HG03196 (cell line): ENCODE data around the gene CD8B2.
"Not testable (repeated sequence)": the region's sequence is repeated elsewhere in the genome, so short reads cannot be mapped to it uniquely, and the experiment has no call there.

Experiments
- ATAC-seq: cut with Tn5 transposase; IDR thresholded peaks from one replicate; pipeline ENCODE4 v1.9.1; 2021; ENCODE audit not compliant: unreplicated experiment

The CD8B2 gene

GRCh38 chr2:106486551-106487385 lies at the start of gene CD8B2:
Gene CD8B2, plus strand, starts transcription at chr2:106487364. Its CDS starts 63 bp downstream, at chr2:106487427.
- not testable (repeated sequence) for ATAC-seq

GRCh38 chr2:106461882-106462281 lies 25.3 kb upstream of the CD8B2 start:
- not testable (repeated sequence) for ATAC-seq

- not testable (repeated sequence) for ATAC-seq
Measured at GRCh38 chr2:106467516-106467915, 19.6 kb upstream of the CD8B2 start.

- ATAC-seq, result not testable (repeated sequence)
Measured at GRCh38 chr2:106468107-106468506, 19.1 kb upstream of the CD8B2 start, which contains the start of gene RGPD3. Gene RGPD3, minus strand, starts transcription at chr2:106468413. Its CDS starts 125 bp downstream, at chr2:106468288.

- not testable (repeated sequence) for ATAC-seq
Measured at GRCh38 chr2:106470658-106471057, 16.5 kb upstream of the CD8B2 start.

- ATAC-seq, result not testable (repeated sequence)
Measured at GRCh38 chr2:106477647-106478046, 9.5 kb upstream of the CD8B2 start.

GRCh38 chr2:106479563-106479962 lies 7.6 kb upstream of the CD8B2 start:
- not testable (repeated sequence) for ATAC-seq

GRCh38 chr2:106487386-106488191 lies 425 bp downstream of the CD8B2 start:
- ATAC-seq, result not testable (repeated sequence)

- ATAC-seq, result not testable (repeated sequence)
Measured at GRCh38 chr2:106489701-106490100, 2.5 kb downstream of the CD8B2 start.

- ATAC-seq, result not testable (repeated sequence)
Measured at GRCh38 chr2:106492399-106492798, 5.2 kb downstream of the CD8B2 start.

GRCh38 chr2:106492913-106493312 lies 5.7 kb downstream of the CD8B2 start:
- not testable (repeated sequence) for ATAC-seq

GRCh38 chr2:106498549-106498948 lies 11.4 kb downstream of the CD8B2 start:
- ATAC-seq, result not testable (repeated sequence)

- not testable (repeated sequence) for ATAC-seq
Measured at GRCh38 chr2:106500350-106500749, 13.2 kb downstream of the CD8B2 start.

- ATAC-seq, result not testable (repeated sequence)
Measured at GRCh38 chr2:106502351-106502750, 15.2 kb downstream of the CD8B2 start.

GRCh38 chr2:106504192-106504591 lies 17.0 kb downstream of the CD8B2 start:
- not testable (repeated sequence) for ATAC-seq

- ATAC-seq, result not testable (repeated sequence)
Measured at GRCh38 chr2:106504787-106505186, 17.6 kb downstream of the CD8B2 start.

- not testable (repeated sequence) for ATAC-seq
Measured at GRCh38 chr2:106506002-106506687, 19.0 kb downstream of the CD8B2 start.

- not testable (repeated sequence) for ATAC-seq
Measured at GRCh38 chr2:106508660-106509373, 21.7 kb downstream of the CD8B2 start.

GRCh38 chr2:106509374-106509770 lies 22.2 kb downstream of the CD8B2 start:
- not testable (repeated sequence) for ATAC-seq

GRCh38 chr2:106510791-106511190 lies 23.6 kb downstream of the CD8B2 start:
- not testable (repeated sequence) for ATAC-seq
